ENCODE measurements around the gene SYT17.

The SYT17 gene

GRCh38 chr16:19167710-19168370 is at the start of gene SYT17:
TSS of gene SYT17 (plus strand) at chr16:19168240. CDS start at chr16:19168647, 407 bp downstream.
- DNase-seq (ENCODE audit: low read depth) = no peak

GRCh38 chr16:19118938-19119431 is 49.1 kb upstream of the SYT17 start:
- no peak for DNase-seq (ENCODE audit: low read depth)

GRCh38 chr16:19119564-19119963 is 48.5 kb upstream of the SYT17 start:
- no peak for DNase-seq (ENCODE audit: low read depth)

- no peak for DNase-seq (ENCODE audit: low read depth)
These were observed 44.4 kb upstream of the SYT17 start for GRCh38 chr16:19123535-19124178.

GRCh38 chr16:19126300-19126699 is 41.7 kb upstream of the SYT17 start:
- DNase-seq (ENCODE audit: low read depth) = no peak

GRCh38 chr16:19127205-19127604 is 40.8 kb upstream of the SYT17 start:
- no peak for DNase-seq (ENCODE audit: low read depth)

GRCh38 chr16:19127674-19128131 is 40.3 kb upstream of the SYT17 start:
- no peak for DNase-seq (ENCODE audit: low read depth)

GRCh38 chr16:19128454-19129200 is 39.4 kb upstream of the SYT17 start:
- no peak for DNase-seq (ENCODE audit: low read depth)

- no peak for DNase-seq (ENCODE audit: low read depth)
These were observed 37.7 kb upstream of the SYT17 start for GRCh38 chr16:19130385-19130784.

GRCh38 chr16:19130852-19131824 is 36.9 kb upstream of the SYT17 start:
- DNase-seq (ENCODE audit: low read depth) = no peak

GRCh38 chr16:19131825-19132218 is 36.2 kb upstream of the SYT17 start:
- DNase-seq (ENCODE audit: low read depth) = no peak

GRCh38 chr16:19132255-19132654 is 35.8 kb upstream of the SYT17 start:
- DNase-seq (ENCODE audit: low read depth) = no peak

GRCh38 chr16:19132898-19133297 is 35.1 kb upstream of the SYT17 start:
- no peak for DNase-seq (ENCODE audit: low read depth)

GRCh38 chr16:19133600-19133999 is 34.4 kb upstream of the SYT17 start:
- DNase-seq (ENCODE audit: low read depth) = no peak

- DNase-seq (ENCODE audit: low read depth) = no peak
These were observed 32.7 kb upstream of the SYT17 start for GRCh38 chr16:19135201-19135842.

- no peak for DNase-seq (ENCODE audit: low read depth)
These were observed 32.1 kb upstream of the SYT17 start for GRCh38 chr16:19135896-19136438.

GRCh38 chr16:19136549-19137196 is 31.4 kb upstream of the SYT17 start:
- DNase-seq (ENCODE audit: low read depth) = no peak

- no peak for DNase-seq (ENCODE audit: low read depth)
These were observed 30.6 kb upstream of the SYT17 start for GRCh38 chr16:19137201-19138128.

GRCh38 chr16:19138601-19139000 is 29.4 kb upstream of the SYT17 start:
- DNase-seq (ENCODE audit: low read depth) = no peak
